ENCODE measurements around the gene MOB2. TPM values are rescaled to one million over a fixed set of nuclear protein-coding genes. Genes with fewer than 3 reads are reported as not detected.

The MOB2 gene
- total RNA-seq, 1 donor from 2014 or later = 13.7 TPM

- DNase-seq = no peak
Measured at GRCh38 chr11:1455763-1456060, 30.9 kb downstream of the MOB2 start.

- no peak for DNase-seq
Measured at GRCh38 chr11:1455032-1455762, 31.4 kb downstream of the MOB2 start.

GRCh38 chr11:1454576-1454975 is 32.0 kb downstream of the MOB2 start:
- no peak for DNase-seq

- no peak for DNase-seq
Measured at GRCh38 chr11:1453611-1454034, 33.0 kb downstream of the MOB2 start.

GRCh38 chr11:1452744-1453143 is 33.8 kb downstream of the MOB2 start:
- no peak for DNase-seq

GRCh38 chr11:1451781-1452470 is 34.7 kb downstream of the MOB2 start:
- DNase-seq = no peak

GRCh38 chr11:1450949-1451710 is 35.4 kb downstream of the MOB2 start:
- DNase-seq = no peak

GRCh38 chr11:1450344-1450875 is 36.2 kb downstream of the MOB2 start:
- DNase-seq = no peak

- DNase-seq = no peak
Measured at GRCh38 chr11:1449490-1450243, 36.9 kb downstream of the MOB2 start.

GRCh38 chr11:1448882-1449281 is 37.7 kb downstream of the MOB2 start:
- peak; percentile 39 for DNase-seq

- no peak for DNase-seq
Measured at GRCh38 chr11:1447845-1448825, 38.4 kb downstream of the MOB2 start.

GRCh38 chr11:1446623-1447022 is 40.0 kb downstream of the MOB2 start:
- no peak for DNase-seq

- DNase-seq = no peak
Measured at GRCh38 chr11:1445741-1446445, 40.7 kb downstream of the MOB2 start.

GRCh38 chr11:1444823-1445422 is 41.7 kb downstream of the MOB2 start:
- no peak for DNase-seq

GRCh38 chr11:1444321-1444720 is 42.3 kb downstream of the MOB2 start:
- no peak for DNase-seq

- DNase-seq = no peak
Measured at GRCh38 chr11:1443737-1444136, 42.8 kb downstream of the MOB2 start.

GRCh38 chr11:1442807-1443366 is 43.7 kb downstream of the MOB2 start:
- DNase-seq = no peak

GRCh38 chr11:1442163-1442562 is 44.4 kb downstream of the MOB2 start:
- DNase-seq = no peak

- DNase-seq = no peak
Measured at GRCh38 chr11:1440496-1440895, 46.1 kb downstream of the MOB2 start.

- no peak for DNase-seq
Measured at GRCh38 chr11:1440066-1440465, 46.5 kb downstream of the MOB2 start.

Data from occipital lobe (tissue), 2 donors.